AG09319 (cell line): ENCODE data around the gene SIDT1.

Source experiments
- DNase-seq: peaks from one replicate; pipeline ENCODE4 v3.0.0-alpha.2; 2010; ENCODE audit warnings: low read depth; ENCODE audit errors: extremely low read depth
- TF ChIP-seq, protein P1 (sequence below): IDR thresholded peaks from 2 replicates; pipeline ENCODE4 v1.5.1; 2011; ENCODE audit warnings: low read depth, mild to moderate bottlenecking, inconsistent platforms, low read length, moderate library complexity

Gene SIDT1

DNA sequence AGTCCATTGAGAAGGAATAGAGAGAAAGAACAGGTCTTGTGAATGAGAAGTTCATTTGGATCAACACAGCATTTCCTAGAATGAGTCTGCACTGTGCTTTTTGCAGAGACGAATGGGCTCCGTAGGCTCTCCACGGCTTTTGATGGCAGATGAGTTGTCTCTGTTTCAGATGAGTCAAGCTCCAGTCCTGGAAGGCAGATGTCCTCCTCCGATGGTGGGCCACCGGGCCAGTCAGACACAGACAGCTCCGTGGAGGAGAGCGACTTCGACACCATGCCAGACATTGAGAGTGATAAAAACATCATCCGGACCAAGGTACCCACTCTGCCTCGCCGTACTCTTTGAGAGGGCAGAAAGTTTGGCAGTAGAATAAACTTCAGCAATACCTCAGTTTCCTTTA, 70.5 kb downstream of the SIDT1 start:
- no peak for DNase-seq
- TF ChIP-seq, protein P1, sequence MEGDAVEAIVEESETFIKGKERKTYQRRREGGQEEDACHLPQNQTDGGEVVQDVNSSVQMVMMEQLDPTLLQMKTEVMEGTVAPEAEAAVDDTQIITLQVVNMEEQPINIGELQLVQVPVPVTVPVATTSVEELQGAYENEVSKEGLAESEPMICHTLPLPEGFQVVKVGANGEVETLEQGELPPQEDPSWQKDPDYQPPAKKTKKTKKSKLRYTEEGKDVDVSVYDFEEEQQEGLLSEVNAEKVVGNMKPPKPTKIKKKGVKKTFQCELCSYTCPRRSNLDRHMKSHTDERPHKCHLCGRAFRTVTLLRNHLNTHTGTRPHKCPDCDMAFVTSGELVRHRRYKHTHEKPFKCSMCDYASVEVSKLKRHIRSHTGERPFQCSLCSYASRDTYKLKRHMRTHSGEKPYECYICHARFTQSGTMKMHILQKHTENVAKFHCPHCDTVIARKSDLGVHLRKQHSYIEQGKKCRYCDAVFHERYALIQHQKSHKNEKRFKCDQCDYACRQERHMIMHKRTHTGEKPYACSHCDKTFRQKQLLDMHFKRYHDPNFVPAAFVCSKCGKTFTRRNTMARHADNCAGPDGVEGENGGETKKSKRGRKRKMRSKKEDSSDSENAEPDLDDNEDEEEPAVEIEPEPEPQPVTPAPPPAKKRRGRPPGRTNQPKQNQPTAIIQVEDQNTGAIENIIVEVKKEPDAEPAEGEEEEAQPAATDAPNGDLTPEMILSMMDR: no peak

DNA sequence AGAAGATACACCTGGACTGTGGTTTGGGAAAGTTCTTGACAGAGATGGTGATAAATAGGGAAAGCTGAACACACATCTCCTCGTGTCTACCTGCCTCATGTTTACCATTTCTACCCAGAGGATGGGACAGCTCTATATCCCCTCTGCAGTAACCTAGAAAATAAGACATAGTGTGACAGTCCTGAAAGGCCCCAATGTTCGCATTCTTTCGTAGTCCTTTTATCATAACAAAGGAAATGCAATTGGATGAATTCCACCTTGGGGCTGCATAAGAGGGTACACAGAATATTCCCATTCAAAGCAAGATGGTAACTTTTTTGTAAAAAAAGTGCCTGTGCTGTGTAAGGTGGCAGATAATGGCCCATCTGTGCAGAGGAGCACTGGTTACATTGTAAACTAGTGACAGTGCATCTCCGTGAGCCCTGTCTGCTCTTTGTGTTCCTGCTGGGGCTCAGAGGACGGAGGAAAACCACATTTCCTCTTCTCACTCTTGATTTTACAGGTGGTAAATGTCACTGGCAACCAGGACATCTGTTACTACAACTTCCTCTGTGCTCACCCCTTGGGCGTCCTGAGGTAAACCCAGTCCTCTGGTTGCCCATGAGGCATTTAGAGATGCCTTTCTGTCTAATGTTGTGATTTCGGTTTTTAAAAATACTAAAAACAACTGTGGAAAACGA, 74.3 kb downstream of the SIDT1 start:
- no peak for DNase-seq
- TF ChIP-seq, protein P1: no peak

DNA sequence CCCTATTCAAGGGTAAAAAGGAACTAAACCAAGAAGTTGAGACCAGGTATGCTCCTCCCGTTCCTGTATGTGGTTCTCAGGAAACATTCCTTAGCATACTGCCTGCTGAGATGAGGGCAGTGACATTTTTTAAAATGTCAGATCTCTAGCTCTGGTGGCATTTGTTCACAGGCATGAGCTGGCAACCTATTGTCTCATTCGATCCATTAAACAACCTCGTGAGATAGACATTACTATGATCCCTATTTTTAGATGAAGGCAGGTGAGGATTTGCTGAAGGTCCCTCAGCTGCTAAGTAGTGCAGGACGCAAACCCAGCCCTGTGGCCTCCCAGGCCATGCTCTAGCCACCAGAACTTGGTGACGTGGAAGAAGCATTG, 74.9 kb downstream of the SIDT1 start:
- no peak for DNase-seq
- TF ChIP-seq, protein P1: no peak

DNA sequence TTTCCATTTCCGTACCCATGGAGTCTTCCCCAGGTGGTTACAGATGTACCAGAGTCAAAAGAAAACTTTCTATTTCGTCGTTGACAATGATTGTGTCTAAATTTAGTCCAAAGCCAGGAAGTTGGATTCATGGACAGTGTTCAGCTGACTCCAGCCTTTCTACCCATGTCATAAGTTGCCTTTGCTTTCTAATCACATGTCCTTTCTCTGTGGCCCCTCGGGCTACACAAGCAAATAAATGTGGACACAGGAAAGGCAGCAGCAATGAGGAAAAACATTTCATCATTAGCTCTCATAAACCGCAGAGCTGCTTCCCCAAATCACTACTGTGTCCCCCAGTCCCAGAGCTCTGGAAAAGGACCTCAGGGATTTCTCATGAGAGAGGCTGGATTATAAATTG, 82.0 kb downstream of the SIDT1 start:
- TF ChIP-seq, protein P1: no peak

DNA sequence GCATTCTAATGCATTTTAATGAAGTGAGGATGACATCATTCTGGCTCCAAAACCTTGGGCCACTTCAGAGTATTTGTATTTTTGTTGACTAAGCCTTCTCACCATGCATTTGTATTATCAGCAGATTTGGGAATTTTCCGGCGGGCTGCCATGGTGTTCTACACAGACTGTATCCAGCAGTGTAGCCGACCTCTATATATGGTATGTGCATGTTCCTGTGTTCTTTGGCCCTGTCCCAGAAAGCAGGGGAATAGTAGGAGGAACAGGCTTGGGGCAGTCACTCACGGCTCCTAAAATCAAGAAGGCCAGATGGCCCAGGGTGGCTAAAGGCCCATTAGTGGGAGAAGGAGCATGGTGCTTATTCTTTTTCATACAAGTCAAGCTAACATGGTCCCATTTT, 83.6 kb downstream of the SIDT1 start:
- TF ChIP-seq, protein P1: no peak
- no peak for DNase-seq

More for the DNA sequence above, 82.0 kb downstream of the SIDT1 start:
- DNase-seq: no peak

DNA sequence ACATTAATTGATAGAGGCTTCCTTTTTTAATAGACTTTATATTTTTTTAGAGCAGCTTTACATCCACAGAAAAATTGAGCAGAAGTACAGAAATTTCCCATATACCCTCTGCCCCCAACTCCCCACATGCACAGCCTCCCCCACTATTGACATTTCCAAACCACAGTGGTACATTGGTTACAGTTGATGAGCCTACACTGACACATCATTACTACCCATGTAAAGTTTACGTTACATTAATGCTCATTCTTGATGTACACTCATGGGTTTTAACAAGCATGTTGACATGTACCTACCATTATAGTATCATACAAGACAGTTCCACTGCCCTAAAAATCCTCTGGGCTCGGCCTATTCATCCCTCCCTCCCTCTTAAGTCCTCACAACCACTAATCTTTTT, 85.4 kb downstream of the SIDT1 start:
- DNase-seq: no peak
- TF ChIP-seq, protein P1: no peak

DNA sequence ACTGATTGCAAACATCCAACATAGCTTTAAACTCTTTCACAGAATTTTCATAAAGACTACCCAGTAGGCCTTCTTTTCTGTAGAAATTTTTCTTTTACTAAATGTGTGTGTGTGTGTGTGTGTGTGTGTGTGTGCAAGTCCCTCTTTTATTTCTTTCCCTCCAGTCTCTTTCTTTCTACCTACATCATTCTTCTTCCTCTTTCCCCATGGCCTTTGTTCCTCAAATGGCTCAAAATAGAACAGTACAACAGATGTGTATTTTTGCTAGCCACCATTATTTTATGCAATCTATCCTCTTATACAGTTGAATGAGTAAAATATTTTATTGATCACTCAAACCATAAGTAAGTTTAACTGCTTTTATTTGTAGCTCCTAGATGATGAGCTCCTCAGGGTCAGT, 87.7 kb downstream of the SIDT1 start:
- DNase-seq: no peak
- TF ChIP-seq, protein P1: no peak
